ENCODE measurements around the gene SYCP2.
A peak's percentile ranks its signal among the peaks of the same experiment; 100 is the strongest.

Gene SYCP2

GRCh38 chr20:59945175-59945574 is 11.7 kb upstream of the SYCP2 start:
- DNase-seq (ENCODE audit: low read depth), result no peak

GRCh38 chr20:59944726-59945125 is 11.3 kb upstream of the SYCP2 start:
- DNase-seq (ENCODE audit: low read depth), result no peak

- DNase-seq (ENCODE audit: low read depth), result no peak
These were observed 8.8 kb upstream of the SYCP2 start for GRCh38 chr20:59942245-59942644.

GRCh38 chr20:59940956-59941294 is 7.5 kb upstream of the SYCP2 start:
- DNase-seq (ENCODE audit: low read depth), result no peak

- peak; percentile 92 for DNase-seq (ENCODE audit: low read depth)
These were observed 6.9 kb upstream of the SYCP2 start, which contains the start of the genes FAM217B and PPP1R3D for GRCh38 chr20:59940129-59940955. FAM217B (plus strand) TSS chr20:59940389; CDS start chr20:59943944, 3,555 bp downstream. PPP1R3D (minus strand) TSS chr20:59940305; CDS start chr20:59939931, 374 bp downstream.

GRCh38 chr20:59939879-59940128 is 6.4 kb upstream of the SYCP2 start:
- DNase-seq (ENCODE audit: low read depth), result no peak

GRCh38 chr20:59939052-59939878 is 5.8 kb upstream of the SYCP2 start:
- no peak for DNase-seq (ENCODE audit: low read depth)

GRCh38 chr20:59938696-59939051 is 5.2 kb upstream of the SYCP2 start:
- DNase-seq (ENCODE audit: low read depth), result no peak

GRCh38 chr20:59938221-59938620 is 4.8 kb upstream of the SYCP2 start:
- DNase-seq (ENCODE audit: low read depth), result no peak

GRCh38 chr20:59937150-59937549 is 3.7 kb upstream of the SYCP2 start:
- DNase-seq (ENCODE audit: low read depth), result no peak

- DNase-seq (ENCODE audit: low read depth), result no peak
These were observed 3.0 kb upstream of the SYCP2 start for GRCh38 chr20:59936409-59936808.

- no peak for DNase-seq (ENCODE audit: low read depth)
These were observed 2.2 kb upstream of the SYCP2 start for GRCh38 chr20:59935457-59936185.

- DNase-seq (ENCODE audit: low read depth), result peak; percentile 52
These were observed 580 bp upstream of the SYCP2 start for GRCh38 chr20:59933849-59934585.

- DNase-seq (ENCODE audit: low read depth), result no peak
These were observed 681 bp downstream of the SYCP2 start for GRCh38 chr20:59932616-59933295.

- no peak for DNase-seq (ENCODE audit: low read depth)
These were observed 1.7 kb downstream of the SYCP2 start for GRCh38 chr20:59931511-59932312.

GRCh38 chr20:59925899-59926298 is 7.5 kb downstream of the SYCP2 start:
- no peak for DNase-seq (ENCODE audit: low read depth)

GRCh38 chr20:59925359-59925758 is 8.1 kb downstream of the SYCP2 start:
- no peak for DNase-seq (ENCODE audit: low read depth)

GRCh38 chr20:59923514-59923913 is 9.9 kb downstream of the SYCP2 start:
- no peak for DNase-seq (ENCODE audit: low read depth)

GRCh38 chr20:59920944-59921343 is 12.5 kb downstream of the SYCP2 start:
- no peak for DNase-seq (ENCODE audit: low read depth)

- no peak for DNase-seq (ENCODE audit: low read depth)
These were observed 20.8 kb downstream of the SYCP2 start for GRCh38 chr20:59912609-59913008.

- no peak for DNase-seq (ENCODE audit: low read depth)
These were observed 22.4 kb downstream of the SYCP2 start for GRCh38 chr20:59911041-59911440.

Measured in GM04504 (cell line).